ENCODE data around the gene COL23A1.

Gene COL23A1

DNA sequence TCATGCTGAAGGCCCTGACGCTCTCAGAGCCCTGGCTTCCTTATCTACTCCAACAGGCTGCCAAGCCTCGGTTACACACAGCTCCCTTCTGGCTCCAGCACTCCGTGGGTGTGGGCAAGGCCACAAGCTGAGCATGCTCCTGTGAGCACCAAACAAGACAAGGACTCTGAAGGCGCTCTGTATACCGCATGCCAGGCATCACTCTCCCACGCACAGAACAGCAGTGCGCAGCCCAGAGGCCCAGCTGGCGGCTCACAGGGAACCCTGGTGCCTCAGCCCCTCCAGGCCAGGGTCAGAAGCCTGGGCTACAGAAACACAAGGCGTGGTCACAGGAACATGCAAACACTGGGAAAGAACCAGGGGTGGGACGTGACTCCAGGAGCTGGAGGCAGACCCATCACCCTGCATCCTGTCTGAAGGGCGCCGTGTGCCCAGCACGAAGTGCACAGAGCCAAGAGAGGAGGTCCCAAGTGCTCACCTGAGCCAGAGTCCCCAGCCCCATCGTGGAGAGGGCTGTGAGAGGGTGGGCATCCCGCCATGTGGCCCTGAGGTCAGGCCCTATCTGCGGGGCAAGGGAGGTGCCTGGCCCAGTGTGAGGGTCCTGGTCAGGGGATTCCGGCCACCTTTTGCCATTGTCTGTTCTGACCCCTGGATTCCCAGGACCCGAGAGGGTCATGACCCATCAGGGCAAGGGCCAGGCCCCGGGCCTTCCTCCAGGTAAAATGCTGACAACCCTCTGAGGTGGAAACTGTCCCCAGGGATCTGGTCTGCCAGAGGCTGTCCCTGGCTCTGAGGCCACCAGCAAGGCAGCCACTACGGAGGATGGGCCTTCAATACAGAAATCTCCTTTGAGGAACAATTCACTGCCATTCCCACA lies 54.7 kb downstream of the COL23A1 start:
- no peak for DNase-seq (ENCODE audit: extremely low read depth in 1 of 2, low read depth in 1 of 2)

DNA sequence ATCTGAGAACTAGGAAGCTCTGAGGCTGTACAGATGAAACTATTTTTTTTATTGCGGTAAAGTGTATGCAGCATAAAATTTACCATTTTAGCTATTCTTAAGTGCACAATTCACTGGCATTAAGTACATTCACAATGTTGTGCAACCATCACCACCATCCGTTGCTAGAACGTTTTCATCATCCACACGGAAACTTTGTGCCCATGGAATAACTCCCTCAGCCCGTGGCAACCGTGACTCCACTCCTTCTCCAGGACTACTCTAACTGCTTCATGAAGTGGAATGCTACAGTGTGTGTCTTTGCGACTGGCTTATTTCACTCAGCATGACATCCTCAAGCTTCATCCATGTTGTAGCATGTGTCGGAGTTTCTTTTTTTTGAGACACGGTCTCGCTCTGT lies 57.1 kb downstream of the COL23A1 start:
- no peak for DNase-seq (ENCODE audit: extremely low read depth in 1 of 2, low read depth in 1 of 2)

DNA sequence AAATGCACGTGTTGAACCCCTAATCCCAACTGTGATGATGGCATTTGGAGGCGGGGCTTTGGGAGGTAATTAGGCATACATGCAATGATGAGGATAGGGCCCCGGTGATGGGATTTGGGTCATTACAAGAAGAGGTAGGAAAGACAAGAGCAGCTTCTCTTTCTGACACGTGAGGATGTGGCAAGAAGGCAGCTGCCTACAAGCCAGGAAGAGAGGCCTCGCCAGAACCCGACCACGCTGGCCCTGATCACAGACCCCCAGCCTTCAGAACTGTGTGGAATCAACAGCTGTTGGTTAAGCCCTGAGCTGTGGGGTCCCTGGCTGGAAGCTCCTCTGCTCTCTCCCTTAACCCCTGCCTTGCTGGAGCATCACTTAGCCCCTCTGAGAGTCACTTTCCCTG lies 57.5 kb downstream of the COL23A1 start:
- no peak for DNase-seq (ENCODE audit: extremely low read depth in 1 of 2, low read depth in 1 of 2)

DNA sequence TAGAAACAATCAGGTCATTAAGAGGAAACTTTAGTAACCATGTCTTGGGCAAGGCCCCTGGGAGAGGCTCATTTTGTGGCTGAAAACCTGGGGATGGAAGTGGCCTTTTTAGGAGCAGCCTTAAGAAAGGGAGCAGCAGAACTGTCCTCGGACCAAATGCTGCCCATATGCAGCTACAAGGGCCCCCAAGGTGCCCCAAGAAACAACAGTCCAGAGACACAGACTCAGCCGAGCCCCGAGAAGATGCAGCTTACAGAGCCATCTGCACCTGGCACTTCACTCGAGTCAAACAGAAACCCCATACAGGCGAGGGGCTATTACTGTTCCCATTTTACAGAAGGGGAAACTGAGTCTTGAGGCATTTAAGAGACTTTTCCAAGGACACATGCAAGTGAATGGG lies 58.0 kb downstream of the COL23A1 start:
- DNase-seq (ENCODE audit: extremely low read depth in 1 of 2, low read depth in 1 of 2): no peak

DNA sequence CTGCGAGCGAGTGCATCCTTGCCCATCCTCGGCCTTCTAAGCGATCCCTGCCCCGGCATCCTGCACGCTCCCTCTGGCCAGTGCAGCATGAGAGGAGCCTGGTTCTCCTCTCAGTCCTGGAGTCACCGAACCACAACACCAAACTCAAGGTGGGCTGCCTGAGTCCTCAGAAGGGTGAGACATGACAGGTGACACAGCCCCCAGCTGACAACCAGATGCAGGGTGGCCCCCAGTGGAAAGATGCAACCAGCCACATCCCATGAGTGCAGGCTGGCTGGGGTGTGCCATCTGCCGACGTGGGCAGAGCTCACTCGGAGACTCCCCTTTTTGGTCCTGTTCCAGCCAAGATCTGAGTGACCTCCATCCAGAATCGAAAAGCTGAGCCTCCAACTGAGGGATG lies 58.4 kb downstream of the COL23A1 start:
- no peak for DNase-seq (ENCODE audit: extremely low read depth in 1 of 2, low read depth in 1 of 2)

DNA sequence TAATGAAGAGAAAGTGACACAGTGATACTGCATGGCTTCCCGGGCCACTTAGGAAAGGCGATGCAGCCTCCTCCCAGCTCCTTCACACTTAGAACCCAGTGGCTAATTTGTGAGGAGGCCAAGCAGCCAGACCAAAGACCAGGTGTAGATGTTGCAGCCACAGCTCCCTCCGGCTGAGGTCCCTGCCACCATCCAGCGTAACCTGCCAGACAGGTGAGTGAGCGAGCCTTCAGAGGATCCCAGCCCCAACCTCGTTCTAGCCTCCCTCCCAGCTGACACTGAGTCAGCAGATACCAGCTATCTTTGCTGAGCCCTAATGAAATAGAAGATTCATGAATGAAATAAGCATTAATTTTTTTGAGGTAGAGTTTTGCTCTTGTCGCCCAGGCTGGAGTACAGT lies 59.7 kb downstream of the COL23A1 start:
- DNase-seq (ENCODE audit: extremely low read depth in 1 of 2, low read depth in 1 of 2): no peak

DNA sequence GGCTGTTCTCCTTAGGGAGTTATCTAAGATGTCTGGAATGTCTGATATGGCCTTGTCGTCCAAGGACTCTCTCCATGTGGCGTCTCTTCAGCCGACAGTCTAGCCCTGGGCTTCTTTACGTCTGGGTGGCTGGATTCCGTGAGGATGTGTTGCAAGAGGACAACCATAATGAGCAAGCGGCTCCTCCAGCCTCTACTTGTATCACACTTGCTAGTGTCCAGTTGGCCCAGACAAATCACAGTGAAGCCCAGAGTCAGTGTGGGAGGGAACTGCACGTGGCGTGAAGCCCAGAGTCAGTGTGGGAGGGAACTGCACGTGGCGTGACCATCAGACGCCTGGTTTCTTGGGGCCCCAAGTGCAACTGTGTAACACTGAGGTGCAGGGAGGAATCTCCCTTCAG lies 61.1 kb downstream of the COL23A1 start:
- no peak for DNase-seq (ENCODE audit: extremely low read depth in 1 of 2, low read depth in 1 of 2)

DNA sequence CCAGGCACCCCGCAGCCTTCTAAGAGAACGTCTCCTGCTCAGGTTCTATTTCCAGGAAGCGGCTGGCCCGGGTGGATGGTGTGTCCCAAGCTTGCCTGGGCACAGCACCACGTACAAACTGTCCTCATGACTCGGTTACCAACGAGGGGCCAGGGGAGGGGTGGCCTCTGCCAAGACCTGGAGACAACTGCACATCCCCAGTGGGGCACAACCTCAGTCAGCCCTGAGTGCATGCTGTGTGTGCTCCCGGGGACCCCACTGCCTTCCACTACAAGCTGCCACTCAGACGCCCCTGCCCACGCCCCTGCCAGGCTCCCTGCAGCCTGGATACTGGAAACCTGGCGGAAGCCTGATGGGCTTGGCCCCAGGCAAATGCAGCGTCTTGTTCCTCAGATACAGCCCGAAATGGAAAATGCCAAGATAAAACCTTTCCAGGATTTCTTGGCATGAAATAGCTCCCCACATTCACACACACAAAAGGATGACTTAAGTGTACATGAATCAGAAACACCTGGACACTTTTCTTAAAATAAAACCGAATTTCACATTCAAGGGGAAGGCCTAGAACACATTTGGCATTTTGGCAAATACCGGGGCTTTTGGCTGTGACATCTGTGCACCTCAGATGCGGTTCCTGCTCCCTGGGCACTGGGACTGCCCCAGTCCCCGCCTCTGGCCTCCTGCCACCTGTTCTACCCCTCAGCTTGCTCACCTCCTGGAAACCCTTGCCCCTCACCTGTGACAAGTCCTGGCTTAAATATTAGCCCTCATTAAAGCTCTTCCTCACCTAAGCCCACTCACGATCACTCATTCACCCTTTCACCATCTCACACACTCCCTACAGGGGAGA lies 62.5 kb downstream of the COL23A1 start:
- no peak for DNase-seq (ENCODE audit: extremely low read depth in 1 of 2, low read depth in 1 of 2)

DNA sequence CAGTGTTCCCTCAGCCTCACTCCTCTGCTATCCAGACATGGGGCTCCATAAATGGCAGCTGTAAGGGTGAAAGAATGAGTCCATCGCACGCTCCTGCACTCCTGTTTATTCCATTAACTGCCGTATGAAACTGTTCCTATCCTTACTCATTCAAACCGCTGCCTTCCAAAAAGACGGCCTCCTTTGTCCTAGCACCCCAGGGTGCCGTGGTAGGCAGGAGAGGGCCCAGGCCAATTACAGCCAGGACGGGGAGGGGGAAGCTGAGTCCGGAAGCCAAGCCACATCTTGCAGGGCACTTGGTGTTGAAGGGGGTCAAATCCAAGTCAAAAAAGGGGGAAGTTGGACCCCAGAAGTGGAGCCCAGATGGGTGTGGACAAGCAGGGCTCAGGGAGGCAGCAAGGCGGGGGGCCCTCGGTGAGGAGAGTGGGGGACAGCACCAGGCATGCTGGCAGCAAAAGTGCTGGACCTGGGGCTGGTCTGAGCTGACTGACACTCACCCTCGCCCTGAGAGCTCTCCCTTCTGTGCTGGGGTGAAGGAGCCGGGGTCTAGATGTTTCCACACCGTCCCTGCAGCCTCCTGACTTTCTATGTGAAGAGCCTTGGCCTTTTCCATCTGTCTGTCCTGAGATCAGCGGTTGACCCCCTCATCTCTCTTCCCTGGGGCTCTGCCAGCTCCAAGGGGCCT lies 63.3 kb downstream of the COL23A1 start:
- no peak for DNase-seq (ENCODE audit: extremely low read depth in 1 of 2, low read depth in 1 of 2)

DNA sequence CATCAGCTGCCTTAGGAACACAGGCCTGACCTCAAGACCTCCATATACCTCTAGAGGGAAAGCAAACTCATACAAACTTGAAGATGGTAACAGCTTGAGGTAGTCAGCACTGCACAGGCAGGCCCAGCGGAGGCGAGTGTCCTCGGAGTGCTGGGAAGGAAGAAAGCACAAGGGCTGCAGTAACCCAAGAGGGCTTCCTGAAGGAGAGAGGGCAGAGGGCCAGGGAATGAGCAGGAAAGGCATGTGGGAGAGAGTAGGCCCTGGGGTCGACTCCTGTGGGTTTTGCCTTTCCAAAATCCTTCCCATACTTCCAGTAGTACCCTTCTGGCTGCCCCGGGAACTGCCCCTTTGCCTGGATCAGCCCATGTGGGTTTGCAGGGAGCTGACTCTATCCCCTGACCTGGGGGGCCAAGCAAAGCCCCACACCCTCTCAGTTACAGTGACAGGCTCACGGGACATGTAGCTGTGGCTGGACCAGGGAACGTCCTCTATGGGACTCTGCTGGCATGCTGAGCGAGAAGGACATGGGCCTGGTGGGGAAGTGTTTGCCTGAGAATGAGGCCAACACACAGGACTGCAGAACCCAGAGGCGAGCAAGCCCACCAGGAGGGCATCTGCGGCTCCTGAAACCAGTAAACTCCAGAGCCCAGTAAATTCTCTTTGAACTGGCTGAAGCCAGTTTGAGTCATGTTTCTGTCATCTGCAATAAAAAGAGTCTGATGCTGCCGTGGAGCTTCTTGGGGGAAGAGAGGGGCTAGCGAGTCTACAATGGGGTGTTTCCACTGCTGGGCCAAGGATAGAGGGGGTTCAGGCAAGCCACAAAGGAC lies 64.1 kb downstream of the COL23A1 start:
- DNase-seq (ENCODE audit: extremely low read depth in 1 of 2, low read depth in 1 of 2): no peak

DNA sequence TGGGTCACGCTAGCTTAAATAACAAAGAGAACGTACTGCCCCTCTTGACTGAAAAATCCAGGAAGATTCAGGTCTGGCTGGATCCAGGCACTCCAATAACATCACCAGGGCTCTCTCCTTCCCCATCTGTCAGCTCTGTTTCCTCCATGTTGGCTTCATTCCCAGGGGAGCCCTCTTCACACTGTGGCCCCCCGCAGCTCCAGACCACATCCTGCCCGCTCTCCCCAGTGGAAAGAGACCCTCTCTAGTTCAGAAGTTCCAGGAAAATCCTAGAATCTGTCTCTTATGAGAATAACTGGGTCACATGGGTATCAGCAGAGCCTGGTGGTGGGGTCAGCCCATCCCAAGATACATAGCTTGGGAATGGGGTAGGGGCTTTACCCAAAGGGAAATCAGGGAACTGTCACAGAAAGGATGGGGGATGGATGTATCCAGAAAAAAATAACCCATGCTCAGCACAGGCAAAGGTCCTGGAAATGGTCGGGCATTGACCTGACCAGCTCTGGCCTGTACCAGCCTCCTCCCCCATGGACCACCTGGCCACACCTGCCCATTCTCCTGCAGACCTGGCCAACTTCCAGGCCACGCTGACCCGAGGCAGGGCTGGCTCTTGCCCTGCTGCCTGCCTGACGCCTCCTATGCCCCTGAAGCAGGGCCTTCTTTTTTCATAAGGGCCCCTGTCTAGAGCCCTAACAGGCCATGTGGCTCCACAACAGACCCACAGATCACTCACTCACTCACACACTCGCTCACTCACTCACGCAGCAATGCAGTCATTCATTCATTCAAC lies 65.9 kb downstream of the COL23A1 start:
- no peak for DNase-seq (ENCODE audit: extremely low read depth in 1 of 2, low read depth in 1 of 2)

DNA sequence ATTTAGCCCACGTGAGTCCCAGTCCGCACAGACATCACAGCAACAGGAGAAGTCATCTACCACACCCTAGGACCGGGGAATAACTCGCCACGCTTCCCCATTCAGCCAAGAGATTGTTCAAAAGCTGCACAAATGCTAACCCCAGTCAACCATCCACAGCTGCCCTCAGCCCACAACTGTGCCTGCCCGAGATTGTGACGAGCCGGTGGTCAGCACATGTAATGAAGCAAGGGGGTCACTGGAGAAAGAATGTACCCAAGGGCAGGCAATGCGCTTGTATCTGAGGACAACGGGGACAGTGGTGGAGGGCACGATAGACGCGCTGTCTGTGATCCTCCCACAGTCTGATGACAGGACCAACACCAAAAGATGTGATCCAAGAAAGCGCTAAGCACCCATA lies 67.8 kb downstream of the COL23A1 start:
- no peak for DNase-seq (ENCODE audit: extremely low read depth in 1 of 2, low read depth in 1 of 2)

DNA sequence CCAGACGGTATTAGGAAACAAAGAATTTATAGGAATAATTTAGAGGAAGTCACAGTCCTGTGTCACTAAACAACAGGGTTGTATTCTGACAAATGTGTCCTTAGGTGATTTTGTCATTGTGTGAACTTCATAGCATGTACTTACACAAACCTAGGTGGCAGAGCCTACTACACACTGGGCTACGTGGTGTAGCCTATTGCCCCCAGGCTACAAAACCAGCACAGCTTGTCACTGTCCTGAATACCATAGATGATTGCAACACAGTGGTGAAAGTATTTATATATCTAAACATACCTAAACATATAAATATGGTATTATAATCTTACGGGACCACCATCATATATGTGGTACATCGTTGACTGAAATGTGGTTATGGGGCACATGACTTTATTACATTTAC lies 69.3 kb downstream of the COL23A1 start:
- no peak for DNase-seq (ENCODE audit: extremely low read depth in 1 of 2, low read depth in 1 of 2)

DNA sequence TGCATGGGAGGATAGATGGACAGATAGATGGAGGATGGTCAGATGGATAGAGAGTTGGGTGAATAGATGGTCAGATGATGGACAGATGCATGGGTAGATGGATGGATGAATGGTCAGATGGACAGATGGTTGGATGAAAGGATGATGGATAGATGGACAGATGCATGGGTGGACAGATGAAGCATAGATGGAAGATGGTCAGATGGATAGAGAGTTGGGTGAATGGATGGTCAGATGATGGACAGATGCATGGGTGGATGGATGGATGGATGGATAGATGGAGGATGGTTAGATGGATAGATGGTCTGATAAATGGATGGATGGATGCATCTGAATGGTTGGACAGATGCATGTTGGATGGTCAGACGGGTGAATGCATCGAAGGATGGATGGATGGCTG lies 70.4 kb downstream of the COL23A1 start:
- no peak for DNase-seq (ENCODE audit: extremely low read depth in 1 of 2, low read depth in 1 of 2)

DNA sequence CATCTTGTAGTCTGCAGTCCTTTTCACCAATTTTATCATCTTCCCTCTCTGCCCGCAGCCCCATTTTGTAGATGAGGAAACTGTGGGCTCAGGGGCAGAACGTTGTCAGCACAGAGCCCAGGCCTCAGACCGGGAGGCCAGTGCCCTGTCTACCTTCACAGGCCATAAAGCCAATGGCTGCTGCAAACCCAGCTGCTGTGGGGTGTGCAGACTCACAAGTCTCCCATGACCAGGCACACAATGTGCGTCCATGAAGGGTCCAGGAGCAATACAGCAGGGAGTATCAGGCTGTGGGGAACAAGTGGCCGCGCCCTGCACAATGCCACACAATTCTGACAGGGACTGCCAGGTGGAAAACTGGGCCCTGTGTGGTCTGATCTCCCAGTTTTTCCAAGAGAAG lies 71.0 kb downstream of the COL23A1 start:
- no peak for DNase-seq (ENCODE audit: extremely low read depth in 1 of 2, low read depth in 1 of 2)

DNA sequence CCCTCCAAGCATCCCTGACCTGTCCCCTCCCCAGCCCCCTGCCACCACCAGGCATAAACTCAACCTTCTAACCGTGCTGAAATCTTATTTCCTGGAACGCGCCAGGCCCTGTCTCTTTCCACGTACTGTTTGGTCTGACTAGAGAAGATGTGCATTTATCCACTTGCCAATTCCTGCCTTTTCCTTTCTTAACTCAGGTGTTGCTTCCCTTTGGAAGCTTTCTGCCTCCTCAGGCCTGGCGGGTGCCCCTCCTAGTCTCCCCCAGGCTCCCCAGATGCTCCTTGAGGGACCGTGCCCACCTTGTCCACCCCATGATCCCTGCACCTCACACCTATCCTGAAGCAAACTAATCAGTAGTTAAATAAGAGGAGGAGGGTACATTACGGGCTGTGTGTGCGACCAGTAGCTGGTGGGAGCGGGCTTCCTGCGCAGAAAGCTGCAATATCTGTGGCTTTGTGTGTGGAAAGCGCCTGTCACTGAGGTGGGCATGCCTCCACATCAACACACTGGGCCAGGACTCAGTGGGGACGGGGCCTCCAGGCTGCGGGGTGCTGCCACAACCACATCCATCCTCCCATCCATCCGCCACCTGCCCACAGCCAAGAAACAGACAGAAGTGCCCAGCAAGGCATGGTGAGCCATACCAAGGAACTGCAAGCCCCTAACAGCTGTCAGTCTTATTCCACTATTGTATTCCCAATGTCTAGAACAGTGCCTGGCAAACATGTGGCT lies 73.5 kb downstream of the COL23A1 start:
- DNase-seq (ENCODE audit: extremely low read depth in 1 of 2, low read depth in 1 of 2): no peak

DNA sequence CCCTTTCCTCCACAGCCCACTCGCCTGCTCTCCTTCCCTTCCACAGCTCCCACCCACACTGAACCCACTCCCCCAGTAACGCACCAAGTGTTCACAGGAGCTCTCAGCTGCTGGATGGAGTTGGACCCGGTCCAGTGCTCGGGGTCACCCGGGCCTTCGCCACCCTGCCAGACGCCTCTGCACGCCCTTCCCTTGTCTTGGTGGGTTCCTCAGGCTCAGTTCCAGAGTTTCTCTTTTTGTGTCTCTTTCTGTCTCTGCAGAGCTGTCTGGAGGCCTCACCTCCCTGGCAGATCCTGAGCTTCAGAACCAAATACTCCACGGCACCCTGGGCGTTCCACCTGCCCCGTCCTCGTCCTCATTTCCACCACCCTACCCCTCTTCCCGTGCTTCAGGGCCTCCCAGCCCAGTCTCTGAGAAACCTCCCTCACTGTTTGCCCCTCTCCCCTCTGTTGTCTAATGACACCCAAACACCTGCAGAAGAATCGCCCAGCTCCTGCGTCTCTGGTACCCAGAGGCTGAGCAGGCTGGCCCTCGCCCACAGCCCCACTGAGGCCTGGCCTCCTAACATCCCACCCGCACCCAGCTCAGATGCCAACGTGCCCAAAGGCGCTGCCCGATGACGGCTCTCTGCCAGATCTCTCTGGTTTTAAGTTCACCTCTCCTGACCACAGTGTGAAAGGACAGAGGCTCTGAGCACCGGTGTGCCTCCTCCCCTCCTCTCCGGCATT lies 74.3 kb downstream of the COL23A1 start:
- no peak for DNase-seq (ENCODE audit: extremely low read depth in 1 of 2, low read depth in 1 of 2)

DNA sequence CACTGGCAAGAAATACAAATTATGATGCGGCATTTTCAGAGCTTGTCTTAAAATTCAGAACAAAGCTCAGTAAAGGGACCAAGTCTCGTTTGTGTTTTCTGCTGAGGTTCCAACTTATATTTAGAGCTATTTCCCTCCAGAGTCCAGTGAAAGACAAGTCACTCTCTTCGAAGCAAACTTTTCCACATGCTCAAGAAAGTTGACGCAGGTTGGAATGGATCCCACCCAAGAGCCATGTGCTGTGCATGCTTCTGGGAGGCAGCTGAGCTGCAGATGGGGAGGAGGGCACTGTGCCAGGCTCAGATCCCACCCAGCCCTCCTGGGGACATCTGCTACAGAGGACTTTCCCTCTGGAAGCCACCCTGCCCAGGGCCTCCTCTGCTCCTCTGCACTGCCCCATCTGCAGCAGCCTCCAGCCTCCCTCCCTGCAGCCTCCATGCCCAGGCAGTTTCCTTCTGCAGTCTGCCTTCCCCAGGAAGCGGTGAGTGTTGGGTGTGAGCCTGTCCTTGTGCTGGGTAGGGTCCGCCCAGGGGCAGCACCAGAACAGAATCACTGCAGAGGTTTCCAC lies 75.3 kb downstream of the COL23A1 start:
- no peak for DNase-seq (ENCODE audit: extremely low read depth in 1 of 2, low read depth in 1 of 2)

All from stimulated activated CD8-positive, alpha-beta memory T cell treated with anti-CD3 and anti-CD28 coated beads, Interleukin-7, amount 100 ng/mL, for 48 hours (primary cell).